Neutrophil (primary cell): ENCODE data around the gene SND1.

Experiments
- H3K27ac ChIP-seq: fragments of 200-600 bp; sonication (generic); 2 replicates; pipeline ENCODE4 v1.5.1; 2016; ENCODE audit warnings: mild to moderate bottlenecking, moderate library complexity
- H3K27me3 ChIP-seq: fragments of 200-600 bp; sonication (generic); 2 replicates; pipeline ENCODE4 v1.6.0; 2016; ENCODE audit warnings: mild to moderate bottlenecking
- H3K36me3 ChIP-seq: fragments of 200-600 bp; sonication (generic); 2 replicates; pipeline ENCODE4 v1.5.1; 2017
- H3K4me1 ChIP-seq, 2 experiments: fragments of 200-600 bp in 1 of 2; sonication (generic) in 1 of 2; 1 replicate in 1 of 2; 2 replicates in 1 of 2; pipeline versions ENCODE4 v1.5.1 to v1.6.1; 2013 to 2016; ENCODE audit warnings: low read depth in 1 of 2, low read length in 1 of 2, mild to moderate bottlenecking in 1 of 2, moderate library complexity in 1 of 2; ENCODE audit not compliant: control insufficient read depth in 1 of 2, insufficient read depth in 1 of 2
- H3K4me3 ChIP-seq, 2 experiments: fragments of 200-600 bp in 1 of 2; sonication (generic) in 1 of 2; 1 replicate in 1 of 2; 2 replicates in 1 of 2; pipeline ENCODE4 v1.5.1; 2013 to 2016; ENCODE audit warnings: low read depth in 1 of 2, low read length in 1 of 2, mild to moderate bottlenecking in 1 of 2, moderate library complexity in 1 of 2
- H3K9me3 ChIP-seq: fragments of 200-600 bp; sonication (generic); 2 replicates; pipeline ENCODE4 v1.5.1; 2016
- CTCF ChIP-seq: fragments of 200-600 bp; sonication (generic); IDR thresholded peaks from 2 replicates; pipeline ENCODE4 v1.5.1; 2016; ENCODE audit warnings: antibody characterized with exemption

The SND1 gene

GRCh38 chr7:127973832-127974231, 321.8 kb downstream of the SND1 start:
- H3K36me3 ChIP-seq, result peaks cover 9% of the 10 kb centered on the region
- H3K4me1 ChIP-seq, result peaks cover 2 to 3% of the 10 kb centered on the region in 2 experiments

GRCh38 chr7:127974446-127975035, 322.5 kb downstream of the SND1 start:
- Histone ChIP-seq H3K4me3 (no peak overlapping the region), H3K36me3 (peaks cover 9% of the 10 kb centered on the region), H3K4me1 (no peaks in the 10 kb centered on the region), H3K27ac (no peak overlapping the region), H3K27me3 (no peaks in the 10 kb centered on the region), H3K9me3 (no peaks in the 10 kb centered on the region)
- no peak for TF ChIP-seq CTCF

More at GRCh38 chr7:127973832-127974231, 321.8 kb downstream of the SND1 start:
- no peak for TF ChIP-seq CTCF
- Histone ChIP-seq H3K9me3 (no peaks in the 10 kb centered on the region), H3K4me3 (no peak overlapping the region), H3K27ac (no peak overlapping the region), H3K27me3 (no peaks in the 10 kb centered on the region)

GRCh38 chr7:127976056-127976737, 324.2 kb downstream of the SND1 start:
- Histone ChIP-seq H3K9me3 (no peaks in the 10 kb centered on the region), H3K4me1 (no peaks in the 10 kb centered on the region), H3K27ac (no peak overlapping the region), H3K36me3 (peaks cover 11% of the 10 kb centered on the region), H3K4me3 (no peak overlapping the region), H3K27me3 (no peaks in the 10 kb centered on the region)
- no peak for TF ChIP-seq CTCF

GRCh38 chr7:127976738-127977120, 324.7 kb downstream of the SND1 start:
- no peaks in the 10 kb centered on the region for H3K27me3 ChIP-seq
- no peak for TF ChIP-seq CTCF
- no peaks in the 10 kb centered on the region for H3K4me1 ChIP-seq
- H3K36me3 ChIP-seq, result peaks cover 16% of the 10 kb centered on the region
- H3K27ac ChIP-seq, result no peak overlapping the region
- no peaks in the 10 kb centered on the region for H3K9me3 ChIP-seq
- H3K4me3 ChIP-seq, result no peak overlapping the region

GRCh38 chr7:127978421-127978820, 326.4 kb downstream of the SND1 start:
- H3K9me3 ChIP-seq, result no peaks in the 10 kb centered on the region
- peaks cover 18% of the 10 kb centered on the region for H3K36me3 ChIP-seq
- H3K27me3 ChIP-seq, result no peaks in the 10 kb centered on the region
- no peak for TF ChIP-seq CTCF
- H3K27ac ChIP-seq, result no peak overlapping the region
- H3K4me1 ChIP-seq, result no peaks in the 10 kb centered on the region
- no peak overlapping the region for H3K4me3 ChIP-seq
